ENCODE measurements around the gene PDSS1. TPM values are rescaled to one million over a fixed set of nuclear protein-coding genes. Genes with fewer than 3 reads are reported as not detected.

Gene PDSS1
- total RNA-seq, 1 donor, result 9.2 TPM

DNA sequence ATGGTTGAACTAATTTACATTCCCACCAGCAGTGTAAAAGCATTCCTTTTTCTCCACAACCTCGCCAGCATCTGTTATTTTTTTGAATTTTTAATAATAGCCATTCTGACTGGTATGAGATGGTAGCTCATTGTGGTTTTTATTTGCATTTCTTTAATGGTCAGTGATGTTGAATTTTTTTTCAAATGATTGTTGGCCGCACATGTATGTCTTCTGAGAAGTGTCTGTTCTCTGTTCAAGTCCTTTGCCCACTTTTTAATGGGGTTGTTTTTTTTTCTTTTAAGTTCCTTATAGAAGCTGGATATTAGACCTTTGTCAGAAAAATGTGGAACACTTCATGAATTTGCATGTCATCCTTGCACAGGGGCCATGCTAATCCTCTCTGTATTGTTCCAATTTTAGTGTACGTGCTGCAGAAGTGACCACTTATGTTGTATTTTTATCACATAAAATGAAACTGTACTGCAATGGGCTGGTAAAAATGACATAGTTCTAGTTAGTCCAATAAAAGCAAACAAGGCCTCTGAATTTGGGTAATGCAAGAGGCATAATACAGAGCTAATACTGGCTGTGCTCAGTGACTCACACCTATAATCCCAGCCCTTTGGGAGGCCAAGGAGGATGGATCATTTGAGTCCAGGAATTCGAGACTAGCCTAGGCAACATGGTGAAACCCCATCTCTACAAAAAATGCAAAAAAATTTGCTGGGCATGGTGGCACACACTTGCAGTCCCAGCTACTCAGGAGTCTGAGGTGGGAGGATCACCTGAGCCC lies 92.9 kb downstream of the PDSS1 start:
- no peak overlapping the region for H3K4me3 ChIP-seq (ENCODE audit: low read depth, low read length)
- TF ChIP-seq, protein P1, sequence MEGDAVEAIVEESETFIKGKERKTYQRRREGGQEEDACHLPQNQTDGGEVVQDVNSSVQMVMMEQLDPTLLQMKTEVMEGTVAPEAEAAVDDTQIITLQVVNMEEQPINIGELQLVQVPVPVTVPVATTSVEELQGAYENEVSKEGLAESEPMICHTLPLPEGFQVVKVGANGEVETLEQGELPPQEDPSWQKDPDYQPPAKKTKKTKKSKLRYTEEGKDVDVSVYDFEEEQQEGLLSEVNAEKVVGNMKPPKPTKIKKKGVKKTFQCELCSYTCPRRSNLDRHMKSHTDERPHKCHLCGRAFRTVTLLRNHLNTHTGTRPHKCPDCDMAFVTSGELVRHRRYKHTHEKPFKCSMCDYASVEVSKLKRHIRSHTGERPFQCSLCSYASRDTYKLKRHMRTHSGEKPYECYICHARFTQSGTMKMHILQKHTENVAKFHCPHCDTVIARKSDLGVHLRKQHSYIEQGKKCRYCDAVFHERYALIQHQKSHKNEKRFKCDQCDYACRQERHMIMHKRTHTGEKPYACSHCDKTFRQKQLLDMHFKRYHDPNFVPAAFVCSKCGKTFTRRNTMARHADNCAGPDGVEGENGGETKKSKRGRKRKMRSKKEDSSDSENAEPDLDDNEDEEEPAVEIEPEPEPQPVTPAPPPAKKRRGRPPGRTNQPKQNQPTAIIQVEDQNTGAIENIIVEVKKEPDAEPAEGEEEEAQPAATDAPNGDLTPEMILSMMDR (IDR thresholded peaks at IDR 0.05; ENCODE audit: insufficient read depth, low read length), result no peak
- DNase-seq (ENCODE audit: low read depth), result peak; percentile 16

DNA sequence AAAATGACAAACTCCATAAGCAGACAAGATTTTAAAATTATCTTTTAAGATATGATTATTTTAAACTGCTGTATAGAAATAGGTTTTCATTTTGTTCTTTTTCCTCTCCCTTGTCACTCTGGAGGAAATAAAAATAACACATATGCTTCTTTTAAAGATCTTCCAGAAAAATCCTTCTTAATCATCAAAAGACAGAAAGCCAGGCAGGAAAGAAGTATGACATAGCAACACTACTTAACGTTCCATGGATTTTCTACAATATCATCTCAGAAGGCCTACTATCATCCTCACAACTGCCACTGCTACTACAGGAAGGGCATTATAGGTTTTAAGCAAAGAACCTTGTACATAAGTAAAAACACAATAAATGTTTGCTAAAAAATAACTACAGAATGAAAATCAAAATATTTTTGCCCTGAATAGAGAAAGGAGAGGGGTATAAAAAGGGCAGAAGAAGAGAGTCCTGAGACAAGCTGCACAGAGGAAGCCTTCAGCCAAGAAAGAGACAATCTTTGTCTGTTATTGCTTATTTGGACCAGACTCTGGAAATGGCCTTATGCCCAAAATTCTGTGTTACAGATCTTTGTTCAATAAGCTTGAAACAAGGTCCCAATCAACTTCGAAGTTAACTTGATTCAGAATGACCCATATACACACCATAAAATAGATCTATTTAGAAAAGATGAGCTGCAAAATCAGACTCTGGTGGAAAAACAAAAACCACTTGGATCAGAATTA lies 95.4 kb downstream of the PDSS1 start:
- TF ChIP-seq, protein P1 (IDR thresholded peaks at IDR 0.05; ENCODE audit: insufficient read depth, low read length), result no peak
- DNase-seq (ENCODE audit: low read depth), result no peak
- H3K4me3 ChIP-seq (ENCODE audit: low read depth, low read length), result no peak overlapping the region

Small RNA genes within 50 kb of the gene (small RNA-seq; reads per million reads assigned to genes)
- gene RF00191, result not detected
- gene RNU6-946P, result not detected

Other genes with a start within 250 kb of the PDSS1 start
- 18.6 and 71.4 TPM in 2 replicates for gene ABI1, start 163.3 kb downstream of the PDSS1 start, total RNA-seq (ENCODE audit: low replicate concordance)